Eye (tissue), 1 donor: Measurements from ENCODE around the gene CDRT4.

Experiments
- DNase-seq: peaks from one replicate; pipeline ENCODE4 v3.0.0-alpha.2; 2015

CDRT4 gene

GRCh38 chr17:15492791-15493692, 25.6 kb upstream of the CDRT4 start:
- DNase-seq = peak; percentile 18

DNA sequence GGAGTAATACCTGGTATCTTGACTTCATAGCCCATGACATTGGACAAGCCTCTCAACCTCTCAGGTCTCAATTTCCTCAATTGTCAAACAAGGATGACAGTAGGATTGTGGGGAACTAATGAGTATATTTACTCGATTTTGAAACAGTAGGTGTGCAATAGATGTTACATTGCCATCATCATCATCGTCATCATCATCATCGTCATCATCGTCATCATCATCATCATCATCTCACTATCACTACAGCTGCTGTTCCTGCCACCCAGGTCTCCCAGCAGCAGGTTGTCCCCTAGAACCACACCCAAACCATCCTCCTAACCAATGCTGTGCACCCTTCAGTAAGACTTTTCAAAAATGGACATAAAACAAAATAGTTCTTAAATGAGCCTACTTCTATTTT, 24.8 kb upstream of the CDRT4 start:
- DNase-seq = no peak

- DNase-seq = peak; percentile 21
Measured at GRCh38 chr17:15490634-15491261, 23.3 kb upstream of the CDRT4 start.

DNA sequence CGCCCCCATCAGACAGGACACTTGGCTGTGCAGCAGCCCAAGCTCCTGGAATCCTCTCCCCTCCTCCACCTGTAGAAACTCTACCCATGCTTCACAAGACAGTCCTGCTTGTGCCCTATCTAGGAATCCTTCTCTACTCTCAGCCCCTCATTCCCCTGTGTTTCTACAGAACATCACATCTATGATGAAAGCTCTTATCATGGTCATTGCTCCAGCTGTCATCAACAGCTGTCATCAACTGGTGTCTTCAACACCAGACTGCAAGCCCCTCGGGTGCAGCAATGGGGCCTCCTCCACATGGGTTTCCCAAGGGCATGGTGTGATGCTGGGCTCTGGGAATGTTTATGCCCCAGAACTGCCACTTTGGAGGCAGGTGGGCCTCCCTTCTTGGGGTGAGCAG, 21.1 kb upstream of the CDRT4 start:
- no peak for DNase-seq

- DNase-seq = no peak
Measured at GRCh38 chr17:15485045-15485444, 17.6 kb upstream of the CDRT4 start.

- no peak for DNase-seq
Measured at GRCh38 chr17:15483431-15483830, 16.0 kb upstream of the CDRT4 start.

DNA sequence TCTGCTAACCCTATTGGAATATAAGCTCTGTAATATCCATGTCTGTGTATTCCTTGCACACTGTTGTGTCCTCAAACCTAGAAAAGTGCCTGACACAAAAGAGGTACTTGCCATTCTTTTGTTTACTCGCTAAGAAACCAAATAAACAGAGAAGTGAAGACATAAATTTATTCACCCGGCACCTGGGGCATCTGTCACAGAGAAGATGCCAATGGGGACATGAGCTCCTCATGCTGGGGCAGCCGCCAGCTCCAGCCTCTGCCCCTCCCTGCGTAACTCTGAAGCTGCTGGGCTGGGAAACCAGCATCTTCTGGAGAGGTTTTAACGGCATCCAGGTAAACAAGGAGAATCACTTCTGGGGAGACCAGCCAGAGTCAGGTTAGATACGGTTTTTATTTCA, 15.1 kb upstream of the CDRT4 start:
- DNase-seq = no peak

GRCh38 chr17:15481481-15481880, 14.1 kb upstream of the CDRT4 start:
- DNase-seq = no peak

GRCh38 chr17:15480204-15480603, 12.8 kb upstream of the CDRT4 start:
- DNase-seq = no peak

GRCh38 chr17:15479703-15480102, 12.3 kb upstream of the CDRT4 start:
- no peak for DNase-seq

DNA sequence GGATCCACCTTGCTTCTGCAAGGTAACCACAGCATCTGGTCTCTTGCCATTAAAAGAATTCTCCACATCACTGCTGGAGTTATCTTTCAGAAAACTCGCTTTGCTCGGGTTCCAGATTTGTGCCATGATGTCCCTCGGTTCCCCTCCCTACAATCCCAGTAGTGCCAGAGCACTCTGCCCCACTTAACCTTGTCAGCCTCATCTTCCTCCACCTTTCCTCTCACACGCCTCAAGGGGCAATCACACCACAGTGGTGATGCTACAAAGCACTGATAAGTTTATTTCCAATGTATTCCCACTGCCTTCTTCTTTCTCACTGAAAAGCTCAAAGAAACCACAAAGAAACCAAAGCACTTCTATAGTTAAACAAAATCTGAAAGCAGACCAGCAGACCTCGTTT, 11.4 kb upstream of the CDRT4 start:
- DNase-seq = no peak

GRCh38 chr17:15475631-15476354, 8.4 kb upstream of the CDRT4 start:
- DNase-seq = no peak

DNA sequence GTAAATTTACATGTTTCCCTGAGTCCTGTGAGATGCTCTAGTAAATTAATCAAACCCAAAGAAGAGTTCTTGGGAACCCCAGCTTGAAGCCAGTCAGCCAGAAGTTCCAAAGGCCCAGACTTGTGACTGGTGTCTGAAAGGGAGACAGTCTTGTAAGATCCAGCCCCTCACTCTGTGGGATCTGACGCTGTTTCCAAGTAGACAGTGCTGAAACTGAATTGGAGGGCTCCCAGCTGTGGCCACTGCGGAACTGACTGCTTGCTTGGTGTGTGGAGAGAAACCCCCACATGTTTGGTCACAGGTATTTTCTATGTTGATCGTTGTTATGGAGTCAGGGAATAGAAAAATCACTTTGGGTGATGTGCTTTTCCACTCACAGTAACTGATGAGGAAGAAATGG, 5.5 kb upstream of the CDRT4 start:
- no peak for DNase-seq

GRCh38 chr17:15470536-15470935, 3.1 kb upstream of the CDRT4 start:
- DNase-seq = no peak

GRCh38 chr17:15469260-15469659, 1.8 kb upstream of the CDRT4 start:
- no peak for DNase-seq

GRCh38 chr17:15468126-15468525, 705 bp upstream of the CDRT4 start:
- DNase-seq = no peak

GRCh38 chr17:15466131-15466530, 1.3 kb downstream of the CDRT4 start:
- no peak for DNase-seq

GRCh38 chr17:15465045-15465701, 2.2 kb downstream of the CDRT4 start:
- DNase-seq = no peak

- peak; percentile 29 for DNase-seq
Measured at GRCh38 chr17:15464231-15464985, 3.0 kb downstream of the CDRT4 start.

GRCh38 chr17:15462976-15463772, 4.2 kb downstream of the CDRT4 start:
- peak; percentile 70 for DNase-seq

DNA sequence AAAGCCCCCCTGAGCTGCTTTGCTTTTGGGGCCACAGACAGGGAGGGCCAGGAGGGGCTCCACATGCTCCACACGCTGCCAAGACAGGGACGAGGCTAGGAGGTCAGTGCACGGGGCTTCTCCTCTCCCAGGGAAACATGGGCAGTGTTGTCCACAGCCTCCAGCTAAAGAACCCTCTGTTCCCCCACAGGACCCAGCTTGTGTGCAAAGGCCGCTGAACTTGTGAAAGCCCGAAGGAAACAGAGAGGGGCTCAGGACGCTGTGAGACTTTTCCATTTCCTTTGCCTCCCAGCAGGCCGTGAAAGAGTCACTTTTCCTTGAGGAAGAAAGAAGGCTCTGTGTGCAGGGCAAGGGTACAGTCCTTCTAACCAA, 9.7 kb downstream of the CDRT4 start:
- no peak for DNase-seq
